HG03565 (cell line): ENCODE data around the gene SEMA4D.

Experiments used
- ATAC-seq: cut with Tn5 transposase; IDR thresholded peaks from one replicate; pipeline ENCODE4 v1.9.1; 2021; ENCODE audit warnings: mild to moderate bottlenecking, moderate library complexity; ENCODE audit not compliant: unreplicated experiment

Gene SEMA4D

DNA sequence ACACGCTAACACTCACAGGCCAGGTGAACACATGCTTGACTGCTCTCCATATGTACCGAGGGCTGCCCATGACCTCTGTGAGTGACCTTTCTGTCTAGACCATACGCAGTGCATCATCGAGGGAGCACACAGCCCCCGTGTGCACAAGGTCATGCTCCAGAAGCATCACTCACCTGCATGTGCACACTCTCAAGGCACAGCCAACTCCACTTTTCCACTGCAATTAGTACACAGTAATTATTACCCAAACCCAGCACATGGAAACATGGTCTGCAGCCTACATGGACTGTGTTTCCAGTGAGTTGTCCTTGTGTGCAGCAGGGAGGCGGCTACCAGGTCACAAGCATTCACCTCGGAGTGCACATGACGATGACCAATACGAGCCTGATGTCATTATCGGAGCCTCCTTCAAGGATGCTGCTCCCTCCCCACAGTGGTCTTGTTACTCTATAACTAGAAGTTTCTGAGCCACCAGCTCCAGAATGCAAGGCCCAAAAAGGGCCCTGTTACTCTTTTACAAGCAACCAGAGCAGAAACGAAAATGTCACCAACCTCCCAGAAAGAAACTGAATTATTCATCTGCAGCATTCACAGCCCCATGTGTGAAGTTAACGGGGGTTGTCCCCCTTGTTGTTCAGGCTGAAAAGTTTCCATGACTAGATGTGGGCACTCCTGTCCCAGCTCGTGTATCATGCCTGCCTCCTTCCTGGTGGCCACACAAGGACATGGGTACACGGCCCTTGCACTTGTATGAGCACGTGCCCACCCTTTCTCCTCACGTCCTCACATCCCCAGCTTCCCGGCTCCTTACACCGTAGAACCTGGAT, 31.2 kb downstream of the SEMA4D start:
- ATAC-seq: peak; percentile 32

DNA sequence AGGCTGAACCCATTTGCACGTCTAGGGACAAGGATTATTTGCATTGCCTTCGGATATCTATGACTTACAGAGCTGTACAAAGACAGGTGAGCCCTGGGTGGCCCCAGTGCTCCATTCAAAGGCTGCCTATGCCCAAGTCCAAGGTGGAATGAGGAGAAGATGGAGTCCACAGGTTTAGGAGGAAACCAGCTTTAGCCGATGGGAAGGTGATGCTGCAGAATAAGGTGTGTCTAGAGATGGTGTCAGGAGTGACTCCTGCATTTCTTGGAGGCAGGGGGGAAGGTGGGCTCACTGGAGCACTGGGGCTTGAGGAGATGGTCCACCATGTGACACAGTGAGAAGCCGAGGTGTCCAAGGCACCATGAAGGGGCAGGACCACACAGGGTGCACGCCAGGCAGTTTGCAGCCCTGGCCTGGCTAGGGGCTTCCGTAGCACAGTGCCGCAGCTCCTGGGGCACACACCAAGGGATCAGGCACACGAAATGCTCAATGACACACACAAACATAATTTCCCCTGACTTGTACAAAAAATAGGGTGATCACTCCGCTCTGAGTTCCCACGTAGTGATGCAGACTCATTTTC, 32.1 kb downstream of the SEMA4D start:
- no peak for ATAC-seq

DNA sequence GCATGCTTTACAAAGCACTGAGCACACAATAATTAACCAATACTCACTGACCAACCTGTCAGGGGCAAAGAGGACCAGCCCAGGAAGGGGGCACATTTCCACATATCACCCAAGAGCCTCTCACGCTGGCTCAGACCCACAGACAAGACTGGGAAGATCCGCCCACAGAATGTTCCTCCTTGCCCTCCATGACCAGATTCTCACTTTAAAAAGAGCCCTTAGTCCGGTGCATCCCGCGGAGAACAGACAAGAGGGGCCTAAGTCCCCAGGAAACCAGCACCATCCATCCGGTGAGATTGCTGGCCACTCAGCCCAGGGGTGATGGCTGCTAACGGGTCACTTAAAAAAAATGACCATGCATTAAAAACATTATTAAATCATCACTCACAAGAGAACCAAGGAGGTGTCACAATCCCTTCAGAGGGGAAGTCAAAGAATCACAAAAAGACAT, 32.9 kb downstream of the SEMA4D start:
- ATAC-seq: no peak

DNA sequence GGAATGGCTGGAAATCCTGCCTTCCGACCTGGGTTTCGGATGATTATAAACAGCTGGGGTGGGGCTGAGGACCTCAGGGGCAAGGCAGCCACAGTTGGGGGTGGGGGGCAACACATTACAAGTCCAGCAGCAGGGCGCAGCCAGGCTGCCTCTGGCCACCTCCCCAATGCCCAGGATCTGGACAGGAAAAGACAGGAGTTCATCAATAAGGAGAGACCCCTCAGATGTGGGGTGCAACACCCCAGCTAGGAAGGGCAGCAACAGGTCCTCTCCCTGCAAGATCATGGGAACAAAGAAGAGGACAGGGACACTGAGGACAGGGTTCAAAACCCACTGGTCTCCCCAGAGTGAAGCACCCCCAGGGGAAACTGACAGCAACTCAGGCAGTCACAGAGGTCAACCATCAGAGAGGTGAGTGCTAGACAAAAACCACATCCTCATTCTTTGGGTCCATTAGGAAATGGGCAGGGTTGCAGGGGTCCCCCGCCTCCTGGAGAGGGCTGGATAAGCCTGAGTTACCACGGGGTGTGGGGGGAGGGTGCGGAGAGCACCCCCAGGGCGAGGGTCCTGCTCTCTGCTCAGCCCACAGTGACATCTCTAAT, 33.5 kb downstream of the SEMA4D start:
- no peak for ATAC-seq

DNA sequence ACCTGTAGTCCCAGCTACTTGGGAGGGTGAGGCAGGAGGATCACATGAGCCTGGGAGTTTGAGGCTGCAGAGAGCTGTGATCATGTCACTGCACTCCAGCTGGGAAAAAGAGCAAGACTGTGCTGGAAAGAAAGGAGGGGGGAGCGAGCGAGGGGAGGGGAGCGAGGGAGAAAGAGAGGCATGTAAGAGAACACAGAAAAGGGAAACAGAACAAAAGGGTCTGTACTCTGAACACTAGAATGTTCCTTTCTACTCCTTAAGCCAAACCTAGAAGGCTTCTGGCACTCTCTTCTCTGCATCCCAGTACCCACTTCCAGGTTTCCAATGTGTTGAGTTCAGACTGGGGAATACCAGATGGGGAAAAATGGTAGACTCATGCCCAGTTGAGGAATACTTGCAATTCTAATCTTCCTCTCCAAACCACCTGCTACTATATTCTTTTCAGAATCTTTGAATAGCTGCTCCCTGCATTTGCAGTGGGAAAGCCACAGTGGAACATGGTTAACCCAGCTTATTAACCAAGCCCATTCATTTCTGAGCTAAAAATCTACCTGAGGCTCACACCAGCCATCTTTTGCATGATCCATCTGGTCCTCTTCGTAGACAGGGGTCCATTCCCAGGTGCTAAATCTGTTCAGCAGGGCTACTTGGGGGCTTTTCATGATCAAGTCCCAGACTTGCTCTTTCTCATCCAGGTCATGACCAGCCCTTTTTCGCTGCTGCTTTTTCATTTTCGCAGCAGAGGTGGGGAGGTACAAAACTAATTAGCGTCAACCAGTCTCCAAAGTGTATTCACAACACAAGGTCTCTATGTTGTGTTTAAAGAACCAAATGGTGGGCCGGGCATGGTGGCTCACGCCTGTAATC, 34.9 kb downstream of the SEMA4D start:
- no peak for ATAC-seq

DNA sequence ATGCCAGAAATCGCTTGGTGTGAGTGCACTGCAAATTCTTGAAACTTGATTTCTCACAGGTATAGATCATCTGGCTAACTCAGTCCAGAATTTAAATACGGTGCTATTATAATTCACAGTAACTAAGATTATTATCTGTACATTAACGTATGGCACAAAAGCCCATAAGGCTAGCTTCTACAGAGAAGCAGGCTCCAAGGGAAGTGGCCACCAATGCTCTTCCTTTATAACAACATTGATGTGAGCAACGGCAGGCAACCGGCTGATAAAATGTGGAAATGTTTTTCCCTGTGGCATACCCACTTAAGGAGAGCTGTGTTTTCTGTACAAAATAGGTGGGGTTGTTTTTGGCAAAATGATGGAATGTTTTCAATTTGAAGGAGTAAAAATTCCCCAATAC, 35.7 kb downstream of the SEMA4D start:
- no peak for ATAC-seq

DNA sequence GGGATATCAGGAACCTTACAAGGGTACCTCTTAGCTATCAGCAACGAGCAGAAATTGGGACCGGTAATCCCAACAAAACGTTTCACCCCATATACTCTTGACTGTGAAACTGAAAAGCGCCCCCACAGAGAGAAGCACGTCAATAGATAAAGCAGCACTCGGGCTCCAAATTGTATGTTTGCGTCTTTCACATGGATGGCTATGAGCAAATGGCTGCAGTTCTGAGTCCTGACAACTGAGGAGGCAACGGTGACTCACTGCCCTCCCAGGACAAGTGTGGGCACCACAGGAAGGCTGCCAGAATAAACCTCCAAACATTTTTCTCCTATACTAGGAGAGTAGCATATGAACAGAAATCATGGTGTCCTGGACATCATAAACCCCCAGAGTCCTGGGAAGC, 36.6 kb downstream of the SEMA4D start:
- no peak for ATAC-seq

DNA sequence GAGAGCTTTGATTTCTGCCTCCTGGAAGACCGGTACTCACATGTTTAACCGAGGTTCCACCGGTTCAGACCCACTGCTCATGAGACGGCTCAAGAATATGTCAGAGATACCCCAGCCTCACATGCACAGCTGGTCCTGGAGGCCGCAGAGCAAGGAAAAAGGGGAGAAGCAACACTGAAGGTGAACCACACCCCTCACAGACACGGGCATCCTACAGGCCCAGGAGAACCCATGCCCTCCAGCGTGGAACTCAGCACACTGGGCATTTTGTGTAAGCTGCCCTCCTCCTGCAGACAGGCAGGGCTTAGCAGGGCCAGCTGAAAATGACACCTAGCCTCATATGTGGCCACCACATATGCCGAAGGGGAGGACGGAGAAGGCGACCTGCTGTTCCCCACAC, 37.4 kb downstream of the SEMA4D start:
- no peak for ATAC-seq

DNA sequence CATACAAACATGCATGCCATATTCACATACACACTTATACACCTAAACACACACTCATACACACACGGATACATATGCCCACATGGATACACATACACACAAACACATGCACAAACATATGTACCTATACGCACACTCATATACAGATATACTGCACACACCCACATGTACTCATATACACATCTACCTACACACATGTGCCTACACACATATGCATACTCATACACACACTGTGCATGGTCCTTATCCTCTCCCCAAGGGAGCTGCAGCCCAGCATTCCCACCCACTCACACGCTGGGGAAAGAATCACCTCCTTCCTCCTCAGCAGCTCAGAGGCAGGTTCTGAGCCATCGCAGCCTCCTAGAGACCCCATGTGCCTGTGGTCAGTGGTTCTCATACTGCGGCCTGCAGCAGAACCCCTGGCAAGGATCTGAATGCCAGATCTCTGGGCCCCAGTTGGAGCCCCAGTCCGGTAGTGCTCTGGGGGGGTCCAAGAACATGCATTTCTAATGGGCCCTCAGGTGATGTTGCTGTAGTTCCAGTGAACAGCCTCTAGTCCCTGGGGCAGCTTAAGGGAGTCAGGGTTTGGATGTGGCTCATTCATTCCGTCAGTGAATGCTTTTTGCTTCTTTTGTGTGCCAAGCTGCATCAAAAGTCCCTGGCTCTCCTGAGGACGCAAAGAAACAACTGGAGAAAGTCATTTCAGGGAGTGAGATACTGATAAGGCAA, 39.0 kb downstream of the SEMA4D start:
- no peak for ATAC-seq

DNA sequence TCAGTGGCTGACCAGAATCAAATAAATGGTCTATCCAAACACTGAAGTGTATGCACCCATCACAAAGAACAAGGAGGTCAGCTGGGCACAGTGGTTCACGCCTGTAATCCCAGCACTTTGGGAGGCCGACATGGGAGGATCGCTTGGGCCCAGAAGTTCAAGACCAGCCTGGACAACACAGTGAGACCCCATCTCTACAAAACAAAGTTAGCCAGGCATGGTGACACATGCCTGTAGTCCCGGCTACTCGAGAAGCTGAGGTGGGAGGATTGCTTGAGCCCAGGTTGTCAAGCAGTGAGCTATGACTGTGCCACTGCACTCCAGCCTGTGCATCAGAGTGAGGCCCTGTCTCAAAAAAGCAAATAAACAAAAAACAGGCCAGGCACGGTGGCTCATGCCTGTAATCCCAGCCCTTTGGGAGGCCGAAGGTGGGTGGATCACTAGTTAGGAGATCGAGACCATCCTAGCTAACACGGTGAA, 40.5 kb downstream of the SEMA4D start:
- ATAC-seq: no peak

DNA sequence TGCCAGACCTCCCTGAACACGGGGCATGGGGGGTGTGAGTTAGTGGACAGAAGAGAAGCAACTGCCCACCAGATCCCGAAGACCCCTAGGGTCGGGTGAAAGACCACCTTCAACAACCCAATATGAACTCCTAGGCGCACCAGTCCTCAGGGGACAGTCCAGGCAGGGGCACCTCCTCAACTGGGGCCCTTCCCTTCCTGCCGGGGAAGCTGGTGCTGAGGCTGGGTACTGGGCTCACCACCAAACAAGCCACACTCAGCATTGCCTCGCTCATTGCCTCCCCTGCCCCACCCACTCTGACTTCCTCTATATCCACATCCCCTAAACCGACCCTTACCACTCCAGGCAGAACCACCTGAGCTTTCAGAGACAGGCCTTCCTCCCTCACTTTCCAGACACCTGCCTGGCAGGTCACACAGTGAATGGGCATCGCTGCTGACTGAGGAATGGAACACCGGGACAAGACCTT, 42.5 kb downstream of the SEMA4D start:
- ATAC-seq: no peak

DNA sequence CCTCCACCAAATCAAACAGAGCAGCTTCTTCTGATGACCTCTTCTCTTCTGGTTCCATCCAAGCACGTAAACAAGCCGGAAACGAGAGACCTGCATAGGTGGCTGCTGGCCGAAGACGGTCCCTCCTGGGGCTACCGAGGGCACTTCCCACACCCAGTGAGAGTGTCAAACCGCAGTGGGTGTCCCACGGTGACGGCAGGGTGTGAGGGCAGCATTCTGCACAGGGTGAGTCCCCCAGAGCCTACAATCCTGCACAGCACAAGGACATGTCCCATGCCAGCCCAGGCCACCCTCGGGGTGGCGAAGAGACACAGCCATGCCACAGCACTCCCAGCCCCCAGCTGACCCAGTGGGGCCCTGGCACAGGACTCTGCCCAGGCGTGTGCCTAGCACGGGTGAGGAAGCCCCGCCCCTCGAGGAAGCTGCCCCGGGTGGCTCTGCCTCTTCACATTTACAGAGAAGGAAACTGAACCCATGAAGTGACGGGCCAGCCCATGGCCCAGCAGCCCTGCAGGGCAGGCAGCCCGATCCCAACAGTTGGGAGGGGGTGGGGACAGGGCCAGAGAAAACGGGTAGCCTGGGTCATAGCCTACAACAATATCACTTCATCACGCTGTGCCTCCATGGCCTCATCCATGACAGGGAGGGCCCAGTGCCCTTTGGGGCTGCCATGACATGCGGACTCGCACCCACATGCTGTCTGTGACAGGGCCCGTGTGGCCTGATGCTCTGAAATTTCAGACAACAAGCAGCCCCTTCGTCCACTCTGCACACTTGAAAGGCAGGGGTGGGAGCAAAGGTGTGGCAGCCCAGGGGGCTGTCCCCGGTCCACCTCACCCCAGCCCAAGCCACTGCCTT, 43.2 kb downstream of the SEMA4D start:
- no peak for ATAC-seq

DNA sequence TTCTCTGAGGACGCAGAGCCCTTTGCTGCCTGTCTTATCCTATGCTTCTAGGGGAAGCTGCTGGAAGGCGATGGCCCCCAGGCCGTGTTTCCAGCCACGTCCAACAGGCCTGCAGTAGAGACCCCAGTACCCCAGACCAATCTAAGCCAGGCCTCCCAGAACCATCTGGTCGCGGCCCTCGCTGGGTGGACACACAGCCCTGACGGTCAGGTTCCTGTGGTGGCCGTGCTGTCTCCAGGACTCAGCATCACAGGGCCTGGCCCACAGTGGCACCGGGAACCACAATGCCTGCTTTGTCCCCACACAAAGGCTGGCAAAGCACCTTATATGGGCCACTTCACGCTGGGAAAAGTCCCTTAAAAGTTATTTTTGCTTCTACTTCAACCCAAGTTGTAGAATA, 44.5 kb downstream of the SEMA4D start:
- no peak for ATAC-seq

DNA sequence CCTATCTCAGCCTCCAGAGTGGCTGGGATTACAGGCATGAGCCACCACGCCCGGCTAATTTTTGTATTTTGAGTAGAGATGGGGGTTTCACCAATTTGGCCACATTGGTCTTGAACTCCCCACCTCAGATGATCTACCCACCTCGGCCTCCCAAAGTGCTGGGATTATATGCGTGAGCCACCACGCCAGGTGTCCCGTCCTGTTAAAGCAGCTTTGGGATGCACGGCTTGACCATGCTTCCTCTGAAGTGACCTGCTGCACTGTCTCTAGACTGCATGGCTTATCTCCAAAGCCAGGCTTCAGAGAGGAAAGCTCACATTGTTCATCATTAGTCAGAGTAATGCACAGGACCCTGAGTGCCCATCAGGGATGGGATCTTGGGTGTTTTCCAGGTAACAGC, 45.4 kb downstream of the SEMA4D start:
- ATAC-seq: no peak

DNA sequence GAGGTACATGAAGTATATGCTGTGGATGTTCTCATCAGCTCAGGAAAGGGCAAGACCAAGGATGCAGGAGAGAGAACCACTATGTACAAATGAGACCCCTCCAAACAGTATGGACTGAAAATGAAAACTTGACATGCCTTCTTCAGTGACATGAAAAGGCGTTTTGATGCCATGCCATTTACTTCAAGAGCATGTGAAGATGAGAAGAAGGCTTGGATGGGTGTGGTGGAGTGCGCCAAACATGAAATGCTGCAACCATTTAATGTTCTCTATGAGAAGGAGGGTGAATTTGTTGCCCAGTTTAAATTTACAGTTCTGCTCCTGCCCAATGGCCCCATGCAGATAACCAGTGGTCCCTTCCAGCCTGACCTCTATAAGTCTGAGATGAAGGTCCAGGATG, 47.7 kb downstream of the SEMA4D start:
- no peak for ATAC-seq

DNA sequence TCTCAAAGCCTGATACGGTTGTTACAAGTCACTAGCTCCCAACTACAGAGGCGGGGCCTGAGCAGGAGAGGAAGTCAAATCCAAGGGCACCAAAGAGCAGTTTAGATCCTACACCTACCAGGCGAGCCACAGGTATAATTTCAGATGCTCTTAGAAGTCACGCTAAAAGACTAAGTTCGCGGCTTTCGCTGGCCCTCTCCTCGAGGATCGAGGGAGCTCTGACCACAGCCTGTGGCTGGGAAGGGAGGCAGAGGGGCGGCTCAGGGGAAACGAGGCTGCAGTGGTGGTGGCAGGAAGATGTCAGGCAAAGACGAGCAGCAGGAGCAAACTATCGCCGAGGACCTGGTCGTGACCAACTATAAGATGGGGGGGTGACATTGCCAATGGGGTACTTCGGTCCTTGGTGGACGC, 48.6 kb downstream of the SEMA4D start:
- ATAC-seq: no peak

DNA sequence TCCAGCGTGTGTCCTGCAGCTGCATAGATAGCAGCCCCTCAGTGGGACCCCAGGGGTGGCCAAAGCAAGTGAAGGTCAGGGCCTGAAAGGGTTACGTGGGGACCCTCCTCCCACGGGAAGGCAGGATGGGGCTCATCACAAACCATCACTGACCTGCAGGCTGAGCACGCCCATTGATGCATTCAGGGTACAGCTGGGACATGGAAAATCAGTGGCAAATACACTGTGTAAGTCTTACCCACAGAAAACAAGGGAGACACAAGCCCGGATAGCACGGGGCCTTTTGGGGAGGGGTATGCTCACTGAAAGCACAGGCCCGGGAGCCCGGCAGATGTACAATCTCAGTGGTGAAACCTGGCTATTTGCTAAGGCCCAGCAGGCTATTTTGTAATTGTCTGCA, 49.1 kb downstream of the SEMA4D start:
- no peak for ATAC-seq

DNA sequence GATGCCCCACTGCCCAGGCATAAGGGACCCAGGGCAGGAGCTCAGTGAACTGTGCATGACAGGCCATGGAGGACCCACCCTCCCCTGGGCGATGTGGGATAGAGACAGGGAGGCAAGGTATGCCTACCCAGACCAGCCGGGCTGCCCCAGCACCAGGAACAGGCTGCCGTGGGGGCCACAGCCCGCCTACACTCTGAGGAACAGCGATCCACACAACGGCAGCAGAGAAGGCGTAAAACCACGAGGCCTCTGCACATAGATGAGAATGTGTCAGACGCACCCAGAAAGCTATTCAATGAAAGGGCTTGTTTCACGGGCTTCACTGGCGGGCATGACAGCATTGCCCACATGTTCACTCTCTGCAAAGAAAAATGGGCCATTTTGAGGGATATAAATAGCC, 49.5 kb downstream of the SEMA4D start:
- ATAC-seq: no peak

DNA sequence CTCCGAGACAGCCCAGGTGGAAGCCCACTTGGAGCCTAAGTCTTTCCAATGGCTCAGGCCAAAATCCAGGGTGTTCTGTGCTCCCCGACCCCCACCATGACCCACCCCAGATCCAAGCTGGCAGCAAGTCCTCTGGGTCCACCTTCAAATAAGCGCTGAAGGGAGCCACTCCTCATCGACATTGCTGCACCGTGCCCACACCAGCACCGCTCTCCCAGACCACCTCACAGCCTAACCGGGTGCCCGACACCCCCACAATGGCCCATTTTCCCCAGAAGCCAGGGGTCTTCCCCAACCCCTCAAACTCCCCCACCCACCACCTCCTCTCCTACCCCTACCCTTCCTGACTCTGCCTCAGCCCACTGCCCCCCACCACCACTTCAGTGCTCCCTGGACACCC, 50.5 kb downstream of the SEMA4D start:
- no peak for ATAC-seq

DNA sequence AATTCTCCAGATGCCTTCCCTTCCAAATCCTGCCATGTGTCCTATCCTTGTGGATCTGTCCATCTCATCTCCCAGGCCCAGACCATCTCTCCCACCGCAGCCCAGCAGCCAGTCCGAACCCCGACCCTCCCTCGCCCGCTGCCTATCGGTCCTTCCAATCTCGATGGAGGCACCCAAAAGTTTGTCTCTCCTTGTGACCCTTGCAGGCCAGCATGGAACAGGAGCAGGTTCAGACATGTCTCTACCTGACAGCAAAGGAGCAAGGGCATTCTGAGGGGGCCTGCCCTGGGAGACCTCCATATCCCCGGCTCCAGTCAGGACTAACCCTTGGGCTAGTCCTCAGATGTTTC, 51.0 kb downstream of the SEMA4D start:
- ATAC-seq: no peak
